Hypothalamus (tissue), 51 donors: ENCODE measurements around the gene MROH8.
"Not testable (repeated sequence)": the region's sequence is repeated elsewhere in the genome, so short reads cannot be mapped to it uniquely, and the experiment has no call there.

Experiments
- DNase-seq, 51 donors: peaks; one replicate each; lab custom pipeline; 2025; lab: John Stamatoyannopoulos, UW

MROH8 gene

GRCh38 chr20:37158248-37158647 lies 21.1 kb downstream of the MROH8 start:
- no peak for DNase-seq

GRCh38 chr20:37155987-37156386 lies 23.4 kb downstream of the MROH8 start:
- no peak for DNase-seq

- DNase-seq = no peak
Measured at GRCh38 chr20:37154684-37155298, 24.6 kb downstream of the MROH8 start.

- no peak for DNase-seq
Measured at GRCh38 chr20:37152284-37152683, 27.1 kb downstream of the MROH8 start.

GRCh38 chr20:37151529-37151928 lies 27.8 kb downstream of the MROH8 start:
- no peak for DNase-seq

GRCh38 chr20:37150864-37151263 lies 28.5 kb downstream of the MROH8 start:
- DNase-seq = not testable (repeated sequence)

- DNase-seq = no peak
Measured at GRCh38 chr20:37147250-37147649, 32.1 kb downstream of the MROH8 start.

GRCh38 chr20:37144856-37145404 lies 34.4 kb downstream of the MROH8 start:
- no peak for DNase-seq

- DNase-seq = no peak
Measured at GRCh38 chr20:37142708-37143107, 36.6 kb downstream of the MROH8 start.

- DNase-seq = no peak
Measured at GRCh38 chr20:37137547-37137946, 41.8 kb downstream of the MROH8 start.

GRCh38 chr20:37133952-37134351 lies 45.4 kb downstream of the MROH8 start:
- DNase-seq = no peak

GRCh38 chr20:37131486-37131885 lies 47.9 kb downstream of the MROH8 start:
- DNase-seq = no peak

GRCh38 chr20:37128803-37129202 lies 50.5 kb downstream of the MROH8 start:
- DNase-seq = no peak

- not testable (repeated sequence) for DNase-seq
Measured at GRCh38 chr20:37126290-37126689, 53.1 kb downstream of the MROH8 start.

- no peak for DNase-seq
Measured at GRCh38 chr20:37123441-37123840, 55.9 kb downstream of the MROH8 start.

- no peak for DNase-seq
Measured at GRCh38 chr20:37120497-37120896, 58.9 kb downstream of the MROH8 start.

GRCh38 chr20:37119356-37120036 lies 59.9 kb downstream of the MROH8 start:
- no peak for DNase-seq

GRCh38 chr20:37114012-37114411 lies 65.3 kb downstream of the MROH8 start:
- no peak for DNase-seq

GRCh38 chr20:37111926-37112455 lies 67.4 kb downstream of the MROH8 start:
- no peak for DNase-seq

GRCh38 chr20:37108676-37109075 lies 70.7 kb downstream of the MROH8 start:
- DNase-seq = no peak

GRCh38 chr20:37102571-37102970 lies 76.8 kb downstream of the MROH8 start:
- DNase-seq = no peak
